Fibroblast of skin of left biceps (primary cell): Measurements from ENCODE around the gene DUSP19.

Experiments
- DNase-seq, 2 experiments: peaks; one replicate each; pipeline ENCODE4 v3.0.0-alpha.2; 2013; ENCODE audit warnings: low read depth in 2 of 2

Gene DUSP19

DNA sequence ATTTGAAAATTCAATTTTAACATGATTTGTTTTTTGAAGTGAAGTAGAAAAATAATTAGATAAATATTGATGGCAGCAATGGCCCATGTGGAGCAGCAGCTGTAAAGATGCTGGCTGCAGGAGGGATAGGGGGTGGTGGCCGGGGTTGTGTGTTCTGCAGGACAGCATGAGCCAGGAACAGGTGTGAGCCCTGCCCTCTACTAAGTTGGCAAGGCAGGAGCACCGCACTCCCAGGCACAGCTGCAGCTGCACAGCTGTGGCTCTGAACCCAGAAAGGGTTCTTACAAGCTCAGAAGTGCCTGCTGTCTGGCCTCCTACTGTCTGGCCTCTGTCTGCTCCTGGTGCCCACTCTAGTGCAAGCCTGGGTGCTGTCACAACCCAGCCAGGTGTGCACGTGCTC, 10.0 kb upstream of the DUSP19 start:
- DNase-seq, result no peak

GRCh38 chr2:183069174-183069573, 9.4 kb upstream of the DUSP19 start:
- DNase-seq, result no peak

GRCh38 chr2:183070942-183071844, 7.4 kb upstream of the DUSP19 start:
- DNase-seq, result peak in 1 of 2 experiments; percentile 3

GRCh38 chr2:183072177-183072576, 6.4 kb upstream of the DUSP19 start:
- no peak for DNase-seq

DNA sequence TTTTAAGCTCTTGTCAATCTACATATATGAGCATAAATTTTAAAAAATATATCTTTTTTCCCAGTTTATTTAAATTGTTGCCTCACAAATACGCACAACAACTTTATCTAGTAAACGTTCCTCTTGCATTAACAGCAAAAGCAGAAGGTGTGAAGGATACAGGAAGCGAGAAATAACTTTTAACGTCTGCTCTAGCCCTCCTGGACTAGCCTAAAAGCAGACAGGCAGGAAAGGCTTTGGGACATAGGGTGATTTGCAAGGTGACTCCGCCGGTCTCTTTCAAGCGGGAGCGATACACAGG, 434 bp upstream of the DUSP19 start:
- peak in 1 of 2 experiments; percentile 1 for DNase-seq

GRCh38 chr2:183079139-183079775, 710 bp downstream of the DUSP19 start:
- peak in 1 of 2 experiments; percentile 1 for DNase-seq

GRCh38 chr2:183081911-183082310, 3.4 kb downstream of the DUSP19 start:
- no peak for DNase-seq

- DNase-seq, result no peak
These were observed 9.5 kb downstream of the DUSP19 start for GRCh38 chr2:183088061-183088460.

GRCh38 chr2:183089192-183089851, 10.8 kb downstream of the DUSP19 start:
- no peak for DNase-seq

- DNase-seq, result no peak
These were observed 12.9 kb downstream of the DUSP19 start for GRCh38 chr2:183091318-183091953.

DNA sequence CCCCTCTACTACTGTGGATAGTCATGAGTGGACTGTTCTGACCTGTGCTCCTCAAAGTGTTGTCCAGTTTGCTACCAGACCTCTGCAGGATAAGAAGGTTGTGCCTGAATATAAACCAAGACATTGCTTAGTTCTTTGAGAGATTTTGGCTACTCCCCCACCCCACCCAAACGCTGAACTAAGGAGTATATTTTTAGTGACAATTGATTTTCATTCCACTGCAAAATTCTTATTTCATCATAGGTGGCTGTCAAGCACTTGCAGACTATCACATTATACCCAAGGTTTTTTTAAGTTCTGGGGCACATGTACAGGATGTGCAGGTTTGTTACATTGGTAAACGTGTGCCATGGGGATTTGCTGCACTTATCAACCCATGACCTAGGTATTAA, 13.4 kb downstream of the DUSP19 start:
- DNase-seq, result no peak

GRCh38 chr2:183093857-183094657, 15.5 kb downstream of the DUSP19 start:
- DNase-seq, result peak; percentile 16 to 22

GRCh38 chr2:183105402-183106134, 27.0 kb downstream of the DUSP19 start:
- no peak for DNase-seq

DNA sequence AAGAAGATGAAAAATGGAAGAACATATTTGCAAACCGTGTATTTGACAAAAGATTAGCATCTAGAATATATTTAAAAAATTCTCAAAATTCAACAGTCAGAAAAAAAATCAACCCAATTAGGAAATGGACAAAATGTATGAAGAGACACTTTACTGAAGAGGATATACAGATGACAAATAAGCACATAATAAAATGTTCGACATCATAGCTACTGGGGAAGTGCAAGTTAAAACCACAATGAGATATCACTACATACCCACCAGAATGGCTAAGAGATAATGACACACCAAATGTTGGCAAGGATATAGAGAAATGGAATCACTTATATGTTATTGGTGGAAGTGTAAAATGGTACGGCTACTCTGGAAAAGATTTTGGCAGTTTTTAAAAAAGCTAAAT, 34.0 kb downstream of the DUSP19 start:
- no peak for DNase-seq

DNA sequence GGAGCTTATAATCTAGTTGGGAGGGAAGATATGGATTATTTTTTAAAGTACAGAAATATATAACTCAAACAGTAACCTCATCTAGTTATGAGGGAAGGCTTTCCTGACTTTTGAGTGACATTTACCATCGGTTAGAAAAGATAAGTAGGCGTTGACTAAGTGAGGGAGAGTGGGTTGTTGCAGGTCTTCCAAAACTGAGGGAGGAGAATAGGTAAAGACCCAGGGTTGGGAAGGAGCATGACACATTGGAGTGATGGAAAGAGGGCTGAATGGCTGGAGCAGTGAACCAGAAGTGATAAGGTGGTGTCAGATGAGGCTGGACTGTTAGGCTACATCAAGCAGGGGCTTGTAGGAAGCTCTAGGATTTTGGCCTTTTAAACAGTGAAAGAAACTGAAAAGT, 35.1 kb downstream of the DUSP19 start:
- no peak for DNase-seq

- no peak for DNase-seq
These were observed 38.7 kb downstream of the DUSP19 start for GRCh38 chr2:183117226-183117625.

DNA sequence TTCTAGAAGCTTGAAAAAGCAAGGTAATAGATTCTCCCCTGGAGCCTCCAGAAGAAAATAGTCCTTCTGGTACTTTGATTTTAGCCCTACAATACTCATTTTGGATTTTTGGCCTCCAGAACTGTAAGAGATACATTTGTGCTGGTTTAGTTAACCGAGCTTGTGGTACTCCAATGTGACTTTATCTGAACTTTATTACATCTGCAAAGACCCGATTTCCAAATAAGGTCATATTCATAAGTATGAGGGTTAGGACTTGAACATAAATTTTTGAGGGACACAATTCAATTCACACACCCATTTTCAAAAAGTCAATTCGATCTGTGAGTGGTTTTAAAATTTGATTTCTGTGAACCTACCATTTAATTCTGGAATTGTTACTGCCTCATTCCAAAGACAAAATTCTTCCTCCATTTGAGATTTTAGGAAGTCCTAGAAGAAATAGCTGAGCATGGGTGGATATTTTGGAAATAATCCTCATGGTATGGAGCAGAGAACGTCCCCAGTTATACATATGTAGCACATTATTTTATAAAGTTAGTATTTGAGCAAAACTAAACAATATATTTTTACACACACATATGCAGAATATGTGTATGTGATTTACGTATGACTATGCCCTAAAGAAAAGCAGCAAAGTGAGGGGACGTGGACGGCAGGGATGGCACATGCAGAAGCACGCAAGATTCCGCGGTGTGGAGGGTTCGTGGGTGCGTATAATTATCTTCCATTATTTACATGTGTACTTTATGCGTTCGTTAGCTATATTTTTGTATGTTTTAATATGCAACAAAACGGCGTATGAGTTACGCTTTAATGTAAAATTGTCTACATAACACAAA, 44.8 kb downstream of the DUSP19 start:
- DNase-seq, result no peak

DNA sequence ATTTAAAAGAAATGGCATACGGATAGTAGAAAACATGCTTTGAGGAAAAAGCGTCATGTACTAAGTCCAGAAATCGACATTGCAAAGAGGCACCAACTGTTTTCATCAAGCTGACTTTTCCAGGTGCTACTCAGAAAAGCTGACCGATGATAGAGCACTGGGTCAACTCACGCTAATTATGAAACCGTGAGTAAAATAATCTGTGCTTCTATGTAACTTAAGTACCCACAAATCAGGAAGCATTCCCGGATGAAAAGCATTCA, 45.3 kb downstream of the DUSP19 start:
- no peak for DNase-seq

DNA sequence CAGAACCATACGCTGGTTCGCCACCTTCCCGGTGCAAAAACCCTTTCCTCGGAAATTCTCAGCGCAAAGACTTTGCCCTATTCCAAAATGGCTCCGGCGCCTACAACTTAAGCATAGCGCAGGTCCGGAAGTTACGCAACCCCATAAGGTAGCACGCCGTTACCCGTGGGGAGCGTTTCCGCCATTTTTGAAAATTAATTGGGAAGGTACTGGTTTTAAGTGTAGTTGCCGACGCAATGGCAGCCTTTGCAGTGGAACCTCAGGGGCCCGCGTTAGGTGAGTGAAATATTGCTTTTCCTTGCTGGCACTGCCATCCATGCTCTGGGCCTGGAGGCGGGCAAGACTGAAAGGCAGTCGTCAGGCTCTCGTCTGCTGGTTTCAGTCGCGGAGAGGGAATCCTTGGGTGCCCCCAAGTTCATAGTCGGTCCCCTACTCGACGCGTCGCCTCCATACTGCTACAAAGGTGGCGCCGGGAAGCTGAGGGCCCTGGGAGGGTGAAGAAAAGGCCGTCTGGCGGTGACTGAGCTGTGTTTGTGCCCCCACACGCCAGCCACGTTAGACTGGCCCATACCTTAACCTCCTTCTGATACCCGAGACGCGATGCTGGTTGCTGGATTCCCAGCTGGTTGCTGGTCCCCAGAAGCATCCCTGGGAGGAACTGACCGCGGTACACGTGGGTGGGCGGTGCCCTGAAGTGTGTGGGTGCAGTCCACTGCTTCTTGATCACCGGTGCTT, 45.8 kb downstream of the DUSP19 start, which contains the start of gene NUP35:
Gene NUP35 (plus strand): TSS at position 222 of the 735 bp plus-strand sequence. CDS start 15 bp downstream, at position 237.
- peak; percentile 71 to 76 for DNase-seq

- no peak for DNase-seq
These were observed 46.4 kb downstream of the DUSP19 start for GRCh38 chr2:183124957-183125255.
